Activated CD8-positive, alpha-beta T cell treated with anti-CD3 and anti-CD28 coated beads for 36 hours (primary cell): Measurements from ENCODE around the gene MRM3. TPM values are rescaled to one million over a fixed set of nuclear protein-coding genes. Genes with fewer than 3 reads are reported as not detected.

ENCODE experiments used
- ATAC-seq: fragments of 200-7000 bp; cut with Tn5 transposase; one replicate; pipeline ENCODE4 v1.10.0; 2021; ENCODE audit warnings: mild to moderate bottlenecking, moderate library complexity
- CTCF ChIA-PET: fragments of 350-600 bp; sonication (Branson Sonifier 250); formaldehyde crosslinking; loops from one replicate; lab custom pipeline; 2021; ENCODE audit warnings: antibody characterized with exemption; lab: Charles Lee
- POLR2A ChIA-PET: fragments of 350-600 bp; sonication (Branson Sonifier 250); formaldehyde crosslinking; loops from one replicate; lab custom pipeline; 2021; ENCODE audit warnings: antibody characterized with exemption; lab: Charles Lee
- DNase-seq: peaks from one replicate; pipeline ENCODE4 v3.0.0-alpha.2; 2020
- H3K27ac Mint-ChIP-seq: one replicate; pipeline ENCODE4 v1.8.0; 2021; ENCODE audit warnings: mild to moderate bottlenecking, mixed read lengths
- H3K27me3 Mint-ChIP-seq: one replicate; pipeline ENCODE4 v1.8.0; 2021; ENCODE audit warnings: mixed read lengths
- H3K36me3 Mint-ChIP-seq: one replicate; pipeline ENCODE4 v1.8.0; 2021; ENCODE audit warnings: low read depth, mixed read lengths
- H3K4me1 Mint-ChIP-seq: one replicate; pipeline ENCODE4 v1.8.0; 2021; ENCODE audit warnings: low read depth, mixed read lengths
- H3K4me3 Mint-ChIP-seq: one replicate; pipeline ENCODE4 v1.8.0; 2021; ENCODE audit warnings: mild to moderate bottlenecking, moderate library complexity, mixed read lengths
- H3K9me3 Mint-ChIP-seq: one replicate; pipeline ENCODE4 v1.8.0; 2021; ENCODE audit warnings: mixed read lengths
- intact Hi-C: fragments of 100-400 bp; cut with micrococcal nuclease; formaldehyde crosslinking; loops from one replicate; pipeline ENCODE4 v1.10.0; 2022
- total RNA-seq, 2 experiments: library from RNA; stranded (reverse); gene quantifications; one replicate each; pipeline ENCODE4 v1.2.3, GENCODE V29; 2021
- TF ChIP-seq, protein P1 (sequence below): fragments of 200-600 bp; IDR thresholded peaks from one replicate; pipeline ENCODE4 v1.8.0; 2022; ENCODE audit warnings: antibody characterized with exemption, mild to moderate bottlenecking

Gene MRM3
- total RNA-seq, 2 experiments from 2014 or later: 35.5 to 36.2 TPM

DNA sequence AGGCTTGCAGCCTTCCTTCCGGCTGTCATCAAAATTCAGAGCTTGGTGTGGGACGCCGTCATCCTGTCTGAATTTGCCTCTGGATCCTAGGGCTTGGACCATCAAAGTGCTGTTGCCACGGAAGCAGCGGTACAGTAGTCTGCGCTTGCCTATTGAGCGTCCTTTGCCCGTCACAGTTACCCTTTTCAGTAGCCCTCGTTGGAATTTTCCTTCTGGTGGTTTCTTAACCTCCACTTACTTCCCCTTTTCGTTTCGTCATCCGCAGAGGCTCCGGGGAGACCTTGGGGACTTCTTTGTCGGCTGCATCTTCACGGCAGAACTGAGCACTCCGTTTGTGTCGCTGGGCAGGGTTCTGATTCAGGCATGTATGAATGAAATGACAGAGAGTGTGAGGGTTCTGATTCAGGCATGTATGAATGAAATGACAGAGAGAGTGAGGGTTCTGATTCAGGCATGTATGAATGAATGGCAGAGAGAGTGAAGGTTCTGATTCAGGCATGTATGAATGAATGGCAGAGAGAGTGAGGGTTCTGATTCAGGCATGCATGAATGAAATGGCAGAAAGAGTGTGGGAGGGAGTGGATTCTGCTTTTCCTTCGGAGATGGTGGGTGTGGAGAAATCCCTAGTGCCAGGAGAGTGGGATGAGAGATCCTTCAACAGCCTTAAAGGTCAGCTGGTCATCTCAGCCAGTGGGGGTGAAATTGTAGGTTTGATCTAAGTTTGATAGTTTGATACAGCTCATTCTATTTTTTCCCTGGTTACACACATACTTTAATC, 41.7 kb upstream of the MRM3 start:
- H3K9me3 Mint-ChIP-seq: peaks cover 2% of the 10 kb centered on the region
- ChIA-PET POLR2A (interaction anchor here (0.6 to 4.0 kb wide), 2 partner anchors 11 to 23 kb away, joined by 3 to 33 read pairs; partner anchors contain the start of gene GEMIN4), CTCF (interaction anchor here (1.0 to 1.4 kb wide), 3 partner anchors 9 to 12 kb away, joined by 3 to 4 read pairs (median 3); no protein-coding TSS in a partner anchor)
- TF ChIP-seq, protein P1, sequence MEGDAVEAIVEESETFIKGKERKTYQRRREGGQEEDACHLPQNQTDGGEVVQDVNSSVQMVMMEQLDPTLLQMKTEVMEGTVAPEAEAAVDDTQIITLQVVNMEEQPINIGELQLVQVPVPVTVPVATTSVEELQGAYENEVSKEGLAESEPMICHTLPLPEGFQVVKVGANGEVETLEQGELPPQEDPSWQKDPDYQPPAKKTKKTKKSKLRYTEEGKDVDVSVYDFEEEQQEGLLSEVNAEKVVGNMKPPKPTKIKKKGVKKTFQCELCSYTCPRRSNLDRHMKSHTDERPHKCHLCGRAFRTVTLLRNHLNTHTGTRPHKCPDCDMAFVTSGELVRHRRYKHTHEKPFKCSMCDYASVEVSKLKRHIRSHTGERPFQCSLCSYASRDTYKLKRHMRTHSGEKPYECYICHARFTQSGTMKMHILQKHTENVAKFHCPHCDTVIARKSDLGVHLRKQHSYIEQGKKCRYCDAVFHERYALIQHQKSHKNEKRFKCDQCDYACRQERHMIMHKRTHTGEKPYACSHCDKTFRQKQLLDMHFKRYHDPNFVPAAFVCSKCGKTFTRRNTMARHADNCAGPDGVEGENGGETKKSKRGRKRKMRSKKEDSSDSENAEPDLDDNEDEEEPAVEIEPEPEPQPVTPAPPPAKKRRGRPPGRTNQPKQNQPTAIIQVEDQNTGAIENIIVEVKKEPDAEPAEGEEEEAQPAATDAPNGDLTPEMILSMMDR: no peak
- H3K27ac Mint-ChIP-seq: peak overlapping the region; percentile 78
- peaks cover 23% of the 10 kb centered on the region for H3K4me1 Mint-ChIP-seq
- ATAC-seq (peak; percentile 82), DNase-seq (peak; percentile 56)
- H3K4me3 Mint-ChIP-seq: peak overlapping the region; percentile 16
- intact Hi-C loops: no loop called here
- peaks cover 62% of the 10 kb centered on the region for H3K36me3 Mint-ChIP-seq
- H3K27me3 Mint-ChIP-seq: no peaks in the 10 kb centered on the region

DNA sequence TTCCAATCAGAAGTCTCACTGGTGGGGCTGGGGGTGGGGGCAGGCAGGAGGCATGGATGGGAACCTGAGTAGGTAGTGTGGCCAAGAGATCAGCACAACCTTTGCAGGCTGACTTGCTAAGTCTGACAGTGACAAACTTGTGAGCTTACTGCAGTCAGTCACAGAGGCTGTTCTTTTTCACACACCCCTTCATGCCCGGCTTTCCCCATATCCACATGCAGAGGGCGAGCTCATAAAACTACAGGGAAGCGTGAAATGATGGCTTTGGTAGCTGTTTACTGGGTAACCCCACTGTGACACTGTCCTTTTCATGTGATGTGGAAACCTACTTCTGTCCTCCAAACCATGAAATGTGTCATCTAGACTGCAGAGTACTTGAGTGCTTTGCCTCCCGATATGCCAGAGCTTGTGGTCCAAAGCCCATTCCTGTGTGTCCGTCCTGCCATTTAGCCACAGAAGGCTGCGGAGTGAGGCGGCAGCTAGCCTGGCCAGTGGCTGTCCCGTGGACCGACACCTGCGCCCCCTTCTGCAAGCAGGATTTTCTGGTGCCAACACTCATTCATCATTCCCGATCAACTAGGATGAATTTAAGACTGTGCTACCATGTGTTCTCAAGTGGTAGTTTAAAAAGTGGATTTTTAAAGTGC, 39.9 kb upstream of the MRM3 start:
- Mint-ChIP-seq H3K4me3 (no peak overlapping the region), H3K4me1 (peaks cover 23% of the 10 kb centered on the region), H3K36me3 (peaks cover 60% of the 10 kb centered on the region), H3K27ac (no peak overlapping the region), H3K27me3 (no peaks in the 10 kb centered on the region), H3K9me3 (no peaks in the 10 kb centered on the region)
- DNase-seq (no peak), ATAC-seq (no peak)
- ChIA-PET CTCF (interaction anchor here (1.4 kb wide), 1 partner anchor 8 kb away, joined by 3 read pairs; no protein-coding TSS in a partner anchor), POLR2A (interaction anchor here (0.9 to 4.0 kb wide), 3 partner anchors 9 to 24 kb away, joined by 3 to 33 read pairs (median 4); partner anchors contain the start of gene GEMIN4)
- TF ChIP-seq, protein P1: no peak
- intact Hi-C loops: no loop called here

DNA sequence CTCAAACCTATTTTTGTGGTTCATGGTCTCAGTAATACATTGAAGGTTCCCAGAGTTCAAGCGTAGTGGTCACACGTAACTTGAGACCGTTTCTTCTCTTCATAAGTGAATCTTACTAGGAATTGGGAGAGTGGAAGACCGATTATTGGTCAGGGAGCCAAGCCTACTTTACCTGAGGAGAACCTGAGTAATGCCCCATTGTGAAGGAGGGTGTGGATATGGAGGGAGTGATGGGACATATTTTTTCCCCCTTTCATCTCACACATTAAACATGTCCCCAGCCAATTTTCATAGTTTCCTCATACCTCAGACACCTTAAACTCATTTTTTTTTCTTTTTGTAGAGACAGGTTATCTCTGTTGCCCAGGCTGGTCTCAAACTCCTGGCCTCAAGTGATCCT, 39.0 kb upstream of the MRM3 start:
- no peaks in the 10 kb centered on the region for H3K9me3 Mint-ChIP-seq
- ChIA-PET CTCF (no interaction called here), POLR2A (interaction anchor here (1.3 to 4.0 kb wide), 2 partner anchors 8 to 10 kb away, joined by 4 to 33 read pairs; partner anchors contain the start of gene GEMIN4)
- TF ChIP-seq, protein P1: no peak
- no peak overlapping the region for H3K27ac Mint-ChIP-seq
- intact Hi-C loops: no loop called here
- H3K27me3 Mint-ChIP-seq: no peaks in the 10 kb centered on the region
- peaks cover 23% of the 10 kb centered on the region for H3K4me1 Mint-ChIP-seq
- DNase-seq: no peak
- H3K36me3 Mint-ChIP-seq: peaks cover 61% of the 10 kb centered on the region
- no peak for ATAC-seq
- H3K4me3 Mint-ChIP-seq: no peak overlapping the region

DNA sequence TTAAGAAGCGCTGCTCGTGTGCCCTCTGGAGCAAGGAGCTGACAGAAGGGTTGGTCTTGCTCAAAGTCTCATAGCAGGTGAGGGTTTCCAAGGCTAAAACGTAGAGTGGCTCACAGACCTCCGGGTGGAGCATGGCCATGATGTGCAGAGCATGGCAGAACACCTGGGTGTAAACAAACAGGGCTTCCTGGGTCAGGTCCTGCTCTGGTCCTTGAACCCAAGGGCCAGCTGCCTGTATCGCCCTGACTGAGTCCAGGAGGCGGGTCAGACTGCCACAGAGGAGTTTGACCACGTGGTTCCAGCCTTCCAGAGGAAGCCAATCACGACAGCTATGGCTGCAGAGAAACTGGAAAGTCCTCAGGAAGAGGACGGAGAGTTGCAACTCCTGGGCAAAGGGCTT, 37.2 kb upstream of the MRM3 start:
- TF ChIP-seq, protein P1: no peak
- peaks cover 33% of the 10 kb centered on the region for H3K4me1 Mint-ChIP-seq
- intact Hi-C loops: no loop called here
- H3K9me3 Mint-ChIP-seq: peaks cover 5% of the 10 kb centered on the region
- no peak overlapping the region for H3K27ac Mint-ChIP-seq
- ChIA-PET POLR2A (interaction anchor here (1.0 to 1.8 kb wide), 5 partner anchors 9 to 38 kb away, joined by 3 to 4 read pairs (median 3); partner anchors contain the start of genes GLOD4 and MRM3), CTCF (interaction anchor here (1.7 kb wide), 1 partner anchor 44 kb away, joined by 5 read pairs; no protein-coding TSS in a partner anchor)
- no peak for ATAC-seq
- no peaks in the 10 kb centered on the region for H3K27me3 Mint-ChIP-seq
- H3K4me3 Mint-ChIP-seq: no peak overlapping the region
- no peak for DNase-seq
- peaks cover 70% of the 10 kb centered on the region for H3K36me3 Mint-ChIP-seq
